Vagina (tissue), 2 donors: ENCODE data around the gene KIAA2012.

ENCODE experiments used
- CTCF ChIP-seq, 3 experiments: fragments of 450-650 bp in 2 of 3; fragments of 200-600 bp in 1 of 3; sonication (generic) in 1 of 3; IDR thresholded peaks; one replicate each; pipeline ENCODE4 v1.5.1; 2017 to 2019; ENCODE audit warnings: antibody characterized with exemption in 3 of 3, mild to moderate bottlenecking in 2 of 3, moderate library complexity in 2 of 3
- POLR2A ChIP-seq, 2 donors: fragments of 450-650 bp; IDR thresholded peaks; one replicate each; pipeline ENCODE4 v1.6.1; 2017; ENCODE audit warnings: antibody characterized with exemption in 2 of 2, mild to moderate bottlenecking in 2 of 2, moderate library complexity in 2 of 2
- POLR2AphosphoS5 ChIP-seq, 2 donors: sonication (generic); formaldehyde crosslinking; IDR thresholded peaks; one replicate each; pipeline ENCODE4 v1.9.0; 2017; ENCODE audit warnings: antibody characterized with exemption in 2 of 2, mild to moderate bottlenecking in 2 of 2, low read depth in 1 of 2; ENCODE audit not compliant: insufficient read depth in 1 of 2

DNA sequence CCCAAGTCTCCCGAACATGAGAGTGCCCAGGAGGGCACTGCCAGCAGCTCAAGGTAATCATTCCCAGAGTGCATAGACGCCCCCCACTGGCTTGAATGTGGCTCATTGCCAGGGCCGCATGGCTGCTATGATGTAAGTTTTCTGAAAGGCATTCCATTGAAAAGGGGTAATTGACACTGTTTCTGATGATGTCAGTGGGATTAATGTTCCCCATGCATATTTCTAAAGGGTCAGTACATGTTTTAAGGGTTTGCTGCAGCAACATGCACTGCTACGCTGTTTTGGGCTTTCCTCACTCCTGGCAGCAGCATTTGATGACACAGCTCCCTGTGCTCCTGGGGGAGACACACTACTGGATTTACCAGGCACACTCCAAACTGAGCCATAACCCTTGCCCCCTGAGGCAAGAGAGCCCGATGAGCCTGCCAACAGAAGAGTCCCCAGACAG is 36.7 kb downstream of the KIAA2012 start:
- no peak for TF ChIP-seq POLR2A (IDR thresholded peaks at IDR 0.05)
- no peak for TF ChIP-seq CTCF (IDR thresholded peaks at IDR 0.05)
- TF ChIP-seq POLR2AphosphoS5 (IDR thresholded peaks at IDR 0.05; ENCODE audit: insufficient read depth in 1 of 2, low read depth in 1 of 2) = peak in 1 of 2 donors; percentile 56
